Astrocyte of the hippocampus (primary cell): ENCODE results near the gene RAB39B.

ENCODE experiments used
- DNase-seq: peaks from one replicate; pipeline ENCODE4 v3.0.0; 2011; ENCODE audit warnings: low read depth, low spot score

RAB39B gene

DNA sequence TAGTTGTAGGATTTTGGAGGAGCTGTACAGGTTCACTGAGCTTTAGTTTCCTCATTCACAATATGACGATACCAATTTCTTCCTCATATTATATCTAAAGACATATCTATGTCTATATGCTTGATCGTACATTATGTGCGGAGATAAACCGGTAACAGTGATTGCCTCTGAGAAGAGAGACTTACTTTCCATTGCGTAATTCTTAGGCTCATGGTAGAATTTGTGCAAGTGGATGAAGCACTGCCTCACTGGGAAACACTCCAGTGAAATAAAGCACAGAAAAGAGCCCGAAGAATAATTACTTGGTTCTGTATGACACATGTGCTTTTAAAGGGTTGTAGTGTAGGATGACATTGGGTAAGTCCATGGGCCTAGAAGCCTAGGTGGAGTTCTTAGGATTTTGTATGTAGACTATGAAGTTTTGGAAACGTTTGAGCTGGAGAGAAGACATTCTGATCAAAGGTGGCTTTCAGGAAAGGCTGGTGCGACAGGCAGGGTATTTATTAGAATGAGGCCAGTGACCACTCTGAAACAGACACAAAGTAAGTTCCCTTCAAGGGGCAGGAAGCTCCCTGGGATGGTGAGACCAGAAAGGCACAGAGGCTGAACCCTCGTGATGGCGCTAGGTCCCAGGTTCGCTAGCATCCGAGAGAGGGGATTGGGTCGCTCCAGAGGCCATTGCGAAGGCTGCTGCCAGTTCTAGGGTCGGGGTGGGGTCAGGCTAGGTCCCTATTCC lies 48.7 kb downstream of the RAB39B start:
- no peak for DNase-seq

DNA sequence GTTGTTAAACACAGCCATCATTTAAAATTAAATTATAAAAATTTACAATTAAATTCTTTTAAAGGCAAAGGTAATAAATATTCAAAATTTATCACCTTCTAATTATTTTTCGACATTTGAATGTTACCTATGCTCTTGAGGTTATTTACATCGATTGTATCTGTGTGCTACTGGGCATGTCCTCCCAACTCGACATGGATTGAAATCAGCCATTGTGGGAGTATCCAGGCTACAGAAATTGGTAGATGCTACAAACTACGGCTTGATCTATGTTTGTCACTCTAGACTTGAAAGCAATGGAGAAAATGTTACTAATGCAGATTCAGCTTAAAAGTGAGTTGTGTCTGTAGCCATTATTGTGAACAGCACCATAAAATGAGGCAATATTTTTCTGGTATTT lies 50.6 kb downstream of the RAB39B start:
- DNase-seq = no peak

DNA sequence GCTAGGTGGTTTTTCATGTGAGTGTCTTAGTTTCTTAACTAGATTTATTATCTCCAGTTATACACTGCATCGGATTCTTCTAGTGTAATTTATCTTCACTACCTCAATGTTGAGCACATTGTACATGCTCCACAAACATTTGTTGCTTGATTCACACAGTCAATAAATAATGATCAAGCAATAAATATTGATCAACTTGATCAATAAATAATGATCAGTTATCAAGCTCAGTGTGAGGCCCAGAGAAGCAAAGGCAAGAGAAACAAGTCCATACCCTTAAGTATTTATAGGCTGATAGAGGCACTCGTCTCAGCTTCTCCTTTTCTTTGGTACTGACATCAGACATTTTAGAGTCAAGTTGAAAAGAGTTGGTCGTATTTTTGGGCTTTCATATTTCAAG lies 53.1 kb downstream of the RAB39B start:
- DNase-seq = no peak
